CMK (cell line): Measurements from ENCODE around the gene C11orf65.

Experiments used
- DNase-seq: peaks from one replicate; pipeline ENCODE4 v3.0.0-alpha.2; 2010; ENCODE audit warnings: low read depth

Gene C11orf65

GRCh38 chr11:108467091-108467823 lies at the start of gene C11orf65:
Gene C11orf65 (minus strand): TSS chr11:108467529. CDS start chr11:108461559, 5,970 bp downstream.
- DNase-seq = peak; percentile 90

- no peak for DNase-seq
Observed at GRCh38 chr11:108516125-108516524, 48.8 kb upstream of the C11orf65 start.

GRCh38 chr11:108512708-108513107 lies 45.4 kb upstream of the C11orf65 start:
- DNase-seq = no peak

- DNase-seq = no peak
Observed at GRCh38 chr11:108511851-108512474, 44.6 kb upstream of the C11orf65 start.

- no peak for DNase-seq
Observed at GRCh38 chr11:108508653-108509593, 41.6 kb upstream of the C11orf65 start.

- no peak for DNase-seq
Observed at GRCh38 chr11:108501396-108501795, 34.1 kb upstream of the C11orf65 start.

- DNase-seq = no peak
Observed at GRCh38 chr11:108500721-108501120, 33.4 kb upstream of the C11orf65 start.

- no peak for DNase-seq
Observed at GRCh38 chr11:108500169-108500568, 32.8 kb upstream of the C11orf65 start.

GRCh38 chr11:108498816-108499408 lies 31.6 kb upstream of the C11orf65 start:
- DNase-seq = no peak

- peak; percentile 27 for DNase-seq
Observed at GRCh38 chr11:108498046-108498815, 30.9 kb upstream of the C11orf65 start, which contains the start of gene POGLUT3. Gene POGLUT3 (minus strand): TSS chr11:108498384. CDS start chr11:108498366, 18 bp downstream.

- peak; percentile 11 for DNase-seq
Observed at GRCh38 chr11:108497317-108498045, 30.2 kb upstream of the C11orf65 start.

GRCh38 chr11:108496643-108497256 lies 29.4 kb upstream of the C11orf65 start:
- no peak for DNase-seq

- DNase-seq = no peak
Observed at GRCh38 chr11:108495326-108495725, 28.0 kb upstream of the C11orf65 start.

GRCh38 chr11:108494182-108494581 lies 26.9 kb upstream of the C11orf65 start:
- no peak for DNase-seq

GRCh38 chr11:108491936-108492335 lies 24.6 kb upstream of the C11orf65 start:
- no peak for DNase-seq

GRCh38 chr11:108486828-108487227 lies 19.5 kb upstream of the C11orf65 start:
- no peak for DNase-seq

GRCh38 chr11:108486331-108486730 lies 19.0 kb upstream of the C11orf65 start:
- DNase-seq = no peak

GRCh38 chr11:108483163-108483562 lies 15.8 kb upstream of the C11orf65 start:
- DNase-seq = no peak

- DNase-seq = no peak
Observed at GRCh38 chr11:108474664-108475463, 7.5 kb upstream of the C11orf65 start.
